H54 (cell line): ENCODE data around the gene WDR48.

Source experiments
- DNase-seq: peaks from one replicate; pipeline ENCODE4 v3.0.0; 2011; ENCODE audit warnings: low spot score, mixed read lengths; ENCODE audit not compliant: insufficient read length
- FAIRE-seq: peaks from 3 replicates; lab custom pipeline; 2011; peaks lifted over from hg19 to GRCh38; lab: Jason Lieb, UNC
- POLR2A ChIP-seq: IDR thresholded peaks from 2 replicates; pipeline ENCODE4 v1.6.1; 2011; ENCODE audit warnings: low read depth, mild to moderate bottlenecking, low read length

WDR48 gene

DNA sequence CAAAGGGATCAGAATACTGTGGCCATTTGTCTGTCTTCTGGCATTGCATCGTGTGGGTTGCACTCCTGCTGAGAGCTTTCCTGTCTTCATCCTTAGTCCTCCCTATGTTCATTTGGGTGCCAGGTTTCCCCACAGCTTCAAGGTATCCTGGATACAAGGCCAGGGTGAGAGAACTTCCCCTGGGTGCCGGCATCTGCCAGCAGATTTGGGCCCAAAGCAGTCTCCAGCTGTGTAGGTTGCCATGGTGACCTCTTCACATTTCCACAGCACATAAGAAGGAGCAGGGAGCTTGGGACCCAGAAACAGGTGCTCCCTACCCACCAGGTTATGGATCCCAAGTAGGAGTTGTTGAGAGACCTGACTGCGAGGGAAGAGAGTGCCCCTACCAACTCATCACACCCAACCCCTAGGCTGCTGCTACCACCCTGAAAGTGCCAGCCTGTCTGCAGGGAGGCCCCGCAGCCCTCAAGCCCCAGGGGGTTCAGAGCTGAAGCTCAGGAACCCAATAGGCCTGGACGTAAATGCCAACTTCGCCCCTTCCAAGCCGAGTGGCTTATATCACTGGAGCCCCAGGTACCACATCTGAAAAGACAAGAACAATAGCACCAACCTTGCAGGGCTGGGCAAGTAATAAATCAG is 75.6 kb downstream of the WDR48 start:
- FAIRE-seq (no peak), DNase-seq (no peak)
- TF ChIP-seq POLR2A = no peak

DNA sequence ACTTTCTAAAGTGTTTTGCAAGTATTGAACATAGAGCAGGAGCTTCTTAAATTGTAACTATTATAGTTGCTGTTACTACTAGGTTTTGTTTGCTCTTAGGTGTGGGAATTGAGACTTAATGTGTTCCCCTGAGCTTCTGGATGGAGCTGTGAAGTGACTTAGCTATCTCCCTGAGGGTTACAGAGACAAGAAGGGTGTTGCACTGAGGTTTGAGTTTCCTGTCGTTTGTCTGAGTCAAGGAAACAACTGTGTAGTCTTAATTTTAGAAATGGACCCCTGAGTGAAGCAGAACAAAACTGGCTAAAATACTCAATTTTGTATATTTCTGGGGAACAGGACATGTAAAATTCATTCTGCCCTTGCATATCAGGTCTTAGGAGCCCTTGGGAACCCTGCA is 76.1 kb downstream of the WDR48 start:
- no peak for TF ChIP-seq POLR2A
- DNase-seq (no peak), FAIRE-seq (no peak)

GRCh38 chr3:39128951-39129350 is 77.1 kb downstream of the WDR48 start:
- DNase-seq = no peak
- no peak for TF ChIP-seq POLR2A
- no peak for FAIRE-seq

GRCh38 chr3:39130026-39130425 is 78.2 kb downstream of the WDR48 start:
- DNase-seq = no peak
- TF ChIP-seq POLR2A = no peak
- FAIRE-seq = no peak

DNA sequence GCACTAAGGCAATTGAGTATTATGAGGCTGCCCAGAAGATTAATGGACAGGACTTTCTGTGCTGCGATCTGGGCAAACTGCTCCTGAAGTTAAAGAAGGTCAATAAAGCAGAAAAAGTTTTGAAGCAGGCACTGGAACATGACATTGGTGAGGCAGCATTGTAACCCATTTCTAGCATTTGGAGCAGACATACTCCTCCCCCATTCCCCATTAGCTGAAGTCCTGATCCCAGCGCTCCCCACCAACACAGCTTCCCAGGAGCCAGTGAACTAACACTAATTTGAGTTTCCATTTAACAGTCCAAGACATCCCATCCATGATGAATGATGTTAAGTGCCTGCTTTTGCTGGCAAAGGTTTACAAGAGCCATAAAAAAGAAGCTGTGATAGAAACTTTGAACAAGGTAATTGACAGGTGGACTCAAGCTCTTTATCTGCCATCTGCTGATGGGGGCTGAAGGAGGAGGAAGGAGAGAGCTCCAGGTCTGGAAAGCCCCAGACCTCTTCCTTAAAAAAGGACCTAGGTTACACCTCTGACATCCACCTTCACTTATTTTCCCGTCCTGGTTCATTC is 79.0 kb downstream of the WDR48 start:
- FAIRE-seq (no peak), DNase-seq (no peak)

DNA sequence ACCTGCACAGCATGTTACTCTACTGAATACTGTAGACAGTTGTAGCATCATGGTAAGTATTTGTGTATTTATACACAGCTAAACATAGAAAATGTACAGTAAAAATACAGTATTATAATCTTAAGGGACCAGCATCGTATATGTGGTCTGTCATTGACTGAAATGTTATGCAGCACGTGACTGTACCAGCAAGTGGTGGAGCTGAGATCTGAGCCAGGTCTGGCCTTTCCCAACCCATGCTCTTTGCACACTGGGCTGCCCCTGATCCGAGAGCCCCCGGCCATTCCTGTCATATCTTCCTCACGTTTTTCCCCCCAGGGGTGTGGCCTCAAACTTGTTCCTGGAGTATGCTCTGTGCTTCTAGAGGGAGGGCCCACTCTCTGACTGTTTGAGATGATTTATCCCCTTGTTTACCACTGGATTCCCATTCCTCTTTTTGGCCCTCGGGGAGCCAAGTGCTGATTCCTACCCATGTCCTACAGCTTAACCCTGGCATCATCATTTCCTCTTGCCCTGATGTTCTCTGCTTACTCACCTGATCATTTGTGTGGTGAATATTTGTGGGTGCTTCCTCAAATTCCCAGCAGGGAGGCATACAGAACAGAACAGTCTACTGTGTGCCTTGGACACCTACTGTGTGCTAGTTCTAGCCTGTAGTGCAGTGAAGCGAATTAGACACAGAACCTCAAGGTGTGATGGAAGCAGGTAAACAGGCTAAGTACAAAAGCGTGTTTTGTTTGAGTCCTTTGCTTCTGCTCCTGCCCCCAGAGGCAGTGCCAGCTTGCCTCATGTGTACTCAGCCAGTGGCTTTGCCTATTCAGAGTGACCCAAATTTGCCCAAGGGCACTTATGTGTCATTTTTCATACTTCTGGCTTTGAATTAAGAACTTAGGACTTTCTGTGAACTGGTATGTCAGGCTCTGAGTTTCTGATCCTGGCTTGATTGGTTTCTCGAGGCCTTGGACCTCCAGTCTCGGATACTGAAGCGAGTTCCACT is 80.6 kb downstream of the WDR48 start:
- FAIRE-seq (no peak), DNase-seq (no peak)
- TF ChIP-seq POLR2A = no peak

More for the DNA sequence above, 79.0 kb downstream of the WDR48 start:
- TF ChIP-seq POLR2A = no peak

DNA sequence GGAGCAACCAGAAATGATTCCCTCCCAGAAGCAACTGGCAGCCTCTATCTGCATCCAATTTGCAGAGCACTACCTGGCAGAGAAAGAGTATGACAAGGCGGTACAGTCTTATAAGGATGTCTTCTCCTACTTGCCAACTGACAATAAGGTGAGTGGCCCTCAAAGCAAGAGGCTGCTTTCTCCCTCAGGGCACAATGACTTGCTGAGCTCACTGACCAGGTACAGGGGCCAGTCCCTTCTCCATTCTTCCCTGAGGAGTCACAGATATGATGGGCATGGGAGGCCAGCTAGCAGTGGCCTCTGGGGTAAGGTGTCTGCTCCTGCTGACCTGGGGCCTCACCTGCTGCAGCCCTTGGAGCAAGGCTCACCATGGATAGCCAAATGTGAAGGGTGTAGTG is 81.3 kb downstream of the WDR48 start:
- TF ChIP-seq POLR2A = no peak
- no peak for FAIRE-seq
- no peak for DNase-seq

GRCh38 chr3:39133822-39134221 is 82.0 kb downstream of the WDR48 start:
- FAIRE-seq (no peak), DNase-seq (no peak)
- TF ChIP-seq POLR2A = no peak

DNA sequence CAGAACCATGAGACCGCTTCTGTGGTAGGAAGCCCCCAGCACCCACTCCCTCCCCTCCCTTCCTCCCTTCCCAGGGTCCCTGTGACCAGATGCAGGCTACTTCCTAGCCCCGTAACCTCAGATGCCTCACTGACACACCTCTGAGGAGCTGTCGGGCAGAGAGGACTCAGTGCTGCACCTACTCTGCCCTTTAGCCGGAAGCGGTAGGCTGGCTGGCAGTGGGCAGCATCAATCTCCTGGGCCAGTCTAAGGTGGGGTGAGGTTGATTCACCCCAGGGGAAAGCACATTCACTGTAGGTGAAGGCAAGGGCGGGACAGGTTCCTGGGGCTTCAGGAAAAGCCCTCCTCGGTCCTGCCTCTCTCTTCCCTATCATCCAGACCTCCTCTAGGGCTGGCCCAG is 82.5 kb downstream of the WDR48 start:
- TF ChIP-seq POLR2A = no peak
- no peak for DNase-seq
- FAIRE-seq = no peak

DNA sequence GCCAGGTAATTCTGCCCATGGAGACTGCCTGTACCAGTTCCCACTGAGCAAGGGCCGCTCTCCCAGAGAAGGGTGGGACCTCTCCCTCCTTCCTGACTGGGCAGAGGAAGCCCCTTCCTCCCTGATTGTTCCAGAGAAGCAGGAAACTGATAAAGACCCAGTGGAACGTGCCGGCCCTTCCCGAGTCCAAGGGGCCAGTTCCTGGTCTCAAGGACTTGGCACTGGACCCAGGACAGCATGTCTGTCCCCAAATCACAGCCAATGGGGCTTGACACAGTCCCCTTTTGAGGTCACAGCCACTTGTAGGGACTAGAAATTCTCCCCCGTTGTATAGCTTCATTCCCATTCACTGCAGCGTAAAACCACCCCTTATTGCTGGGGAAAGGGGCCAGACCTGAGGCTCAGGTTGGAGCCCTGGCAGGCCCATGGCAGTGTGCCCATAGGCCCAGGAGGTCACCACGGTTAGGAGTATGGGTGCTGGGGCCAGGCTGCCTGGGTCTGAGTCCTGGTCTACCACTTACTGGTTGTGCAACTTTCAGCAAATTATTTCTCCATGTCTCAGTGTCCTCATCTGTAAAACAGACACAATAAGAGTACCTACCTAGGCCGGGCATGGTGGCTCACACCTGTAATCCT is 83.5 kb downstream of the WDR48 start:
- TF ChIP-seq POLR2A = no peak
- DNase-seq = no peak
- FAIRE-seq = no peak

DNA sequence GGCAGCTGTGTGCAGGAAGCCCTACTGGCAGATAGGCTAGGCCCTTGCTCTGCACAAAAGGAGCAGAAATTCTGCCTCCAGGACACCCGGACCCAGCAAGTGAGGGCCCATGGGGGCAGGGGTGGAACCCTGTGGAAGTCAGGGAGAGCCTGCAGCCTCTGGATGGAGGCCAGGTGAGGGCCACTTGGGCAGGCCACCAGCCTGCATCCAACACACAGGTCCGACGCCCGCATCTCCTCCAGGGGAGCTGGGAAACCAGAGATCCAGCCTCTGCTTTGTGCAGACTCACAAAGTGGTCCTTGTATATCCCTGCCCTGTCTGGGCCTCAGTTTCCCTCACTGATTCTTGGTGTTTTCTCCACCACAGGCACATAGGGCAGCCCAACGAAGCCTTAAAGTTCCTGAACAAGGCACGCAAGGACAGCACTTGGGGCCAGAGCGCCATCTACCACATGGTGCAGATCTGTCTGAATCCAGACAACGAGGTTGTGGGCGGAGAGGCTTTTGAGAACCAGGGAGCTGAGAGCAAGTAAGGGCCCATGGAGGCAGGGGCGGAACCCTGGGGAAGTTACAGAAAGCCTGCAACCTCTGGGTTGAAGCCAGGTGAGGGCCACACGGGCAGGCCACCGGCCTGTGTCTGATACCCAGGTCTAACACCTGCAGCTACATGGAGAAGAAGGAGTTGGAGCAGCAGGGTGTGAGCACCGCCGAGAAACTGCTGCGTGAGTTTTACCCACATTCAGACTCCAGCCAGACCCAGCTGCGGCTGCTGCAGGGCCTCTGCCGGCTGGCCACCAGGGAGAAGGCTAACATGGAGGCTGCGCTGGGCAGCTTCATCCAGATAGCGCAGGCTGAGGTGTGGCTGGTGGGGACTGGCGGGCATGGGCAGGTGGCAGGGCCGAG is 85.0 kb downstream of the WDR48 start:
- TF ChIP-seq POLR2A = no peak
- no peak for DNase-seq
- FAIRE-seq = no peak

DNA sequence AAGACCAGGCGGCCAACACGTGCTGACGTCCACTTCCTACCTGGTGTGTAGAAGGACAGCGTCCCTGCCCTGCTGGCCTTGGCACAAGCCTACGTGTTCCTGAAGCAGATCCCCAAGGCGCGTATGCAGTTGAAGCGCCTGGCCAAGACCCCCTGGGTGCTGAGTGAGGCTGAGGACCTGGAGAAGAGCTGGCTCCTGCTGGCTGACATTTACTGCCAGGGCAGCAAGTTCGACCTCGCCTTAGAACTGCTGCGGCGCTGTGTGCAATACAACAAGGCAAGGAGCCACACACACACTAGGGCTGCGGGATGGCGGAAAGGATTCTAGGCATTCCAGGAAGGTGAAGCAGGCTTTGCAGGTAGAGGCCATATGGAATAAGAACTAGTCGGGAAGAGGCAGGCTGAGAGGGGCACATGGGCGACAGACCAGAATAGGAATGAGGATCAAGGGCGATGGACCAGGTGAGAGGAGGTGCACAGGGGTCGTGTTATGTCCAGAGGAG is 85.7 kb downstream of the WDR48 start:
- FAIRE-seq = no peak

More for the DNA sequence above, 85.7 kb downstream of the WDR48 start:
- TF ChIP-seq POLR2A = no peak
- DNase-seq = no peak
